NB4 (cell line): ENCODE results near the gene SLC26A8.

ENCODE experiments used
- CTCF ChIP-seq: IDR thresholded peaks from one replicate; pipeline ENCODE4 v1.5.1; 2012; ENCODE audit warnings: low read depth, low read length
- POLR2A ChIP-seq: IDR thresholded peaks from 2 replicates; pipeline ENCODE4 v1.6.1; 2011; ENCODE audit warnings: mild to moderate bottlenecking; ENCODE audit not compliant: insufficient read length; ENCODE audit errors: extremely low read depth

GRCh38 chr6:35924146-35924545 is 100.3 kb downstream of the SLC26A8 start:
- TF ChIP-seq CTCF (no peak), POLR2A (no peak)
